Measurements from ENCODE around the gene SLC28A1.
A peak's percentile ranks its signal among the peaks of the same experiment; 100 is the strongest.

The SLC28A1 gene

DNA sequence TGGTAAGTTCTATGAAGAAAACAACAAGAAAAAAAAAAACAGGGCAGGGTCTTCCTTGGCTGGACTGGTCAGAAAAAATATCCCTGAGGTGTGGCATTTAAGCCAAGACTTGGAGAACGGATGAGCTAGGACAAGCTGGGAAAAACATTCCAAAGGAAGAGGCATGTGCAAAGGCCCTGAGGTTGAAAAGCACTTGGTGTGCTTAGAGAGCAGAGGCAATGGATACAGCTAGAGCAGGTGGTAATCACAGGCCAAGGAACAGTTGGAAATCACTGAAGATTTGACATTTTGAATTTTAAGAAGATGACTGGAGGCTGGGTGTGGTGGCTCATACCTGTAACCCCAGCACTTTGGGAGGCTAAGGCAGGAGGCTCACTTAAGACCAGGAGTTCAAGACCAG lies 54.3 kb downstream of the SLC28A1 start:
- no peak for DNase-seq (ENCODE audit: low read depth)

DNA sequence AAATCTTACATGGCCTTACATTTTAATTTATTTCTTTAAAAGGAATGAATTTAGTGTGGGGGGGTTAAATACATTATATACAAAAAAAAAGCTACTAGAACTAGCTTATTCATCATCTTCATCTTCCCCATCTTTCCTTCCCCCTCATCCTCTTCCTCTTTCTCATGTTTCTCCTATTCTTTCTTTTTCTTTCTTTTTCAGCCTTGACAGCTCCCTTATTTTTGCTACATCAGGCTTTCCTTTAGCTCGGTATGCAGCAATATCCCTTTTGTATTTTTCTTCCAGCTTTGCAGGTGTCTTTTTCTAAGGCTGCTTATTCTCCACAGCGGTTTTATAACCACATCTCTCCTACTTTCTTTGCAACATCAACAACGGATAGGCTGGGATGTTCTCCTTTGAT lies 55.9 kb downstream of the SLC28A1 start:
- no peak for DNase-seq (ENCODE audit: low read depth)

DNA sequence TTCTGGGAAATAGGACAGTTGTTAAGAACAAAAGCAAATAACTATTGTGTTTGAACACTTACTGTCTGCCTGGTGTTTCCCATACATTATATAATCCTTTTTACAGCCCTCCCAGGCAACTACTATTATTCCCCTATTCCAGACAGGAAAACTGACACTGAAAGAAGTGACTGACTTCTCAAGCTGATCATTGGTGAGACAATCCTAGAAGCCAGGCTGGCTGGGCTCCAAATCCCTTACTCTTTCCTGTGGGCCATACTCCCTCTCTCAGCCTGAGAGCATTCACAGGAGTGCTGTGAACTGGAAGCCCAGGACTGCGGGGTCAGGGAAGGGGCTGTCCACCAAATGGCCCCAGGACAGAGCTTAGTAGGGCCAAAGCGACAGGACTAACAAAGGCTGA lies 58.0 kb downstream of the SLC28A1 start:
- no peak for DNase-seq (ENCODE audit: low read depth)

DNA sequence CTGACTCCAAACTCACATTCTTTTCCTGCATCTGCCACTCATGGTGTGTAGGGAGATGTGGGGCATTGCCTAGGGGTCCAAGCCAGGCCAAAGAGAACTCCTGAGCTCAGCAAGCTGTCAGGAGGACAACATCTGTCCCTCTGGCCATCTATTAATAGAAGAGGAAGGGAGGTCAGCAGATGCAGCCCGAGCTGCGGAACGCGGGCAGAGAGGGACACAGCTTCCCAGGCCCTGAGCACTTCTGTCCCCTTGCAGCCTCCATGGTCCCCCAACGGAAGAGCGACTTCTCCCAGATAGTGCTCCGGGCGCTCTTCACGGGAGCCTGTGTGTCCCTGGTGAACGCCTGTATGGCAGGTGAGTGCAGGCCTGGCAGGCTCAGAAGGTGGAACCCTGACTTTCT lies 59.8 kb downstream of the SLC28A1 start:
- DNase-seq (ENCODE audit: low read depth): no peak

DNA sequence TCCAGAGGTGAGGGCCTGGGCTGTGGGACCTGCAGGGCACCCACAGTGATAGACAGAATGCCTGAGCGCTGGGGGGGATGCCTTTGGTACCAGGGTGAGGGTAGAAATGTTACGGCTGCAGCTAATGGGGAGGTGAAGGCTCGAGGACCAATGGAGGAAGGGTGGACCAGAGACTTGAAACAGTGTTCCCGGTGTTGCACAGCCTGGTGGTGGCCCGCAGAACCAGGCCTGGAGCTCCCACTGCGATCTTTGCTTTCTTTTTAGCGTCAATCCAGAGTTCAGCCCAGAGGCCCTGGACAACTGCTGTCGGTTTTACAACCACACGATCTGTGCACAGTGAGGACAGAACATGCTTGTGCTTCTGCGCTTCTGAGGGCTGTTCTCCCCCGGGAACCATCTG lies 60.4 kb downstream of the SLC28A1 start:
- DNase-seq (ENCODE audit: low read depth): no peak

DNA sequence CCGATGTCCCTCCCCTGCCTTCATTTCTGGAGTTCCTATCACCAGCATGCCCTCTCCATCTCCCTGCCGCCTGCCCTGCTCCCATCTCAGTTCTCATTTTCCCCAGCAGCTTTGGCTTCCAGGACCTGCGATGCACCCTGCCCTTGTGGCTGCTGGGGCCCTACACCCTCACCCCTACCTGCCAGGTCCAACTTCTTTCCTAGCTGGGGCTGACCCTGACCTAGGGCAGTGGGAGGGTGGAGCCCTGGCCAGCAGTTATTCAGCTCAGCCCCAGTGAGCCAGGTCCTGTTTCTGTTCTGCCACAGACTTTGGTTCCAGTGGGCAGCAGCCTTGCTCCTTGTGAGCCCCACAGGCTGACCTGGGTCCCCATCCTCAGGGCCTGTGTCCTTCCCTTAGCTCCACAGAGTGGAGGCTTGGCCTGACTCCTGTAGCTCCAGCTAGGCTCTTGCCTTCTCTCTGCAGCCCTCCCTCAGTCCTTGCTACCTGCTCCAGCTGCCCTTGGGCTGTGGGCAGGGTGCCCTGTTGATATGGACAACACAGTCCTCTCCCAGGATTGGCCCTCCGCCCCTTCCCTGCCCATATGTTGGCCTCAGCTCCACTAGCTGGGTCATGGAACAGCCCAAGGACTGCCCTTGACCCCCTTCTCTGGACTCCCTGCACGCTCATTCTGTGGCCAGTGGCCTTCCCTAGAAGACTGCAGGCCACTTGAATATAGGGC lies 62.5 kb downstream of the SLC28A1 start:
- no peak for DNase-seq (ENCODE audit: low read depth)

DNA sequence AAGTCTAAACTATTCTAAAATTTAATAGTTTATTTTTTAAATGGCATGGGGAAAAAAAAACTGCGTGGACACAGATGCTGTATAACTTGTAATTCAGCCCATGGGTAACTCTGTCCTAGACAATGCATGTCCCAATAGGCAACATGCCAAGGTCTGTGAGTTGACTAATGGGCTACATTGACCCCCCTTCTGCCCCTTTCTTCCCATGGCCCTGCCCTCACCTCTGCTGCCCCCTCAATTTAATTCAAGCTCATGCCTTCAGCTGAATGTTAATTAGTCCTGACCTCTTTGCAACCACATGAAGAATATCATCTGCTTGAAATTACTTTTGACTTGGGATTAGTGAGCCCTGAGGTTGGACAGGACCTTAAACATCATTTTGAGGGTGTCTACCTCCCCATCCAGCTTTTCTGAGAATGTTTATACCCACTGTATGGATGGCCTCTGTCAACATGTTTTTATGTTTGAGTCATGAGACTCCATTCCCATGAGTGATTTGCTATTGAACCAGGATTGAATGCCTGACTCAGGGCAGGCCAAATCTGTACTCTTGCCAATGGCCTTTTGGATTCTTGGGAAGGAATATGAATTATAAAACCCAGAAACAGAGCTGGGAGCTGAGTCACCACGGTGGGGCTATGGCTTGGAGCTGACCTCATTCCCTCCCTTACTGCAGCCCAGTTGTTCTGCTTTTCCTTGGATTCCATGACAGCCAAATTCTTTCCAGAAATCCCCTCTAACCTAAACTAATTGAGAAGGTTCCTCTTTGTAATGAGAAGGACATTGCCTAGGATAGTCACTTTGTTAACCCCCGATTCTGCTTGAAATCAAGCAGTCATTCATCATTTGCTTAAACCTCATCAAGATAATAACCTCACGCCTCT lies 63.7 kb downstream of the SLC28A1 start:
- DNase-seq (ENCODE audit: low read depth): peak; percentile 93

DNA sequence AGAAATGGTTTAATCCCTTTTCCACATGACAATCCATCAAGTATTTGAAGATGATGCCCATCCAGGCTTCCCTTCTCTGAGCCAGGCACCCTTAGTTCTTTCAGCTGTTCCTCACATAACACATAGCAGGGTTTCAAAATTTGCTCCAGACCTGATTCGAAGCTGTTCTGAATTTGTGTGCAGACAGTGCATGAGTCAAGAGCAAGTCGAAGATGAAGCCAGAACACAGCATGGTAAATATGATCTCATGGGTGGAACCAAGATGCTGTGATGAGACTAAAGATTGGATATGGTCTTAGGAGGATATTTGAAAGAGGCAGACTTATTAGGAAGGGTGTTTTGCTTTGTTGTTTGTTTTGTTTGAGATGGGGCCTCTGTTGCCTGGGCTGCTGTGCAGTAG lies 64.6 kb downstream of the SLC28A1 start:
- DNase-seq (ENCODE audit: low read depth): no peak

DNA sequence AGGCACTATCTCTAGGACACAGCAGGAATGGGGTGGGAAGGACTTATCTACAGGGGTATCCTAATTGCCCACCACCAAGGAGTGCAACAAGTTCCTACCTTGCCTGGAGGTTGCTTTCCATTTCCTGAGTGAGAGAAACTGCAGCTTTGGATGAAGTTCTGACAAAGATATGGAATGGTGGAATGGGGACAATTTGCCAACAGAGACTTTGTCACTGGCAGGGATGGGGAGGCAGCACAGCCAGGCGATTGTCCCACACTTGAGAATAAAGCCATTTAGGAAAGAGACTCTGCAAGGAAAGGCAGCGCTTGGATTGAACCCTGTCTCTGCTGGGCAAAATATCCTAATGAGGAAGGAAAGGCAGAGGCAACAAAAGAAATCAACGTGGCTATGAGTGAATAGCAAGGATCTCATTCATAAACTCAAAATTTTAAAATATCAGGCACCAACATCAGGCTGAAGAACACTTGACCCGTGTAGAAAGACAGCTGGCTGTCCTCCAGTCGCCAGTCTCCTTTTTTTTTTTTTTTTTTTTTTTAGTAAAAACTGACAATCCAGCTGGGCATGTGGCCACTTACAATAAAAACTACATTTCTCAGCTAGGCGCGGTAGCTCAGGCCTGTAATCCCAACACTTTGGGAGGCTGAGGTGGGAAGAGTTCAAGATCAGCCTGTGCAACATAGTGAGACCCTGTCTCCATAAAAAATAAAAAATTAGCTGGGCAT lies 65.5 kb downstream of the SLC28A1 start:
- DNase-seq (ENCODE audit: low read depth): no peak

DNA sequence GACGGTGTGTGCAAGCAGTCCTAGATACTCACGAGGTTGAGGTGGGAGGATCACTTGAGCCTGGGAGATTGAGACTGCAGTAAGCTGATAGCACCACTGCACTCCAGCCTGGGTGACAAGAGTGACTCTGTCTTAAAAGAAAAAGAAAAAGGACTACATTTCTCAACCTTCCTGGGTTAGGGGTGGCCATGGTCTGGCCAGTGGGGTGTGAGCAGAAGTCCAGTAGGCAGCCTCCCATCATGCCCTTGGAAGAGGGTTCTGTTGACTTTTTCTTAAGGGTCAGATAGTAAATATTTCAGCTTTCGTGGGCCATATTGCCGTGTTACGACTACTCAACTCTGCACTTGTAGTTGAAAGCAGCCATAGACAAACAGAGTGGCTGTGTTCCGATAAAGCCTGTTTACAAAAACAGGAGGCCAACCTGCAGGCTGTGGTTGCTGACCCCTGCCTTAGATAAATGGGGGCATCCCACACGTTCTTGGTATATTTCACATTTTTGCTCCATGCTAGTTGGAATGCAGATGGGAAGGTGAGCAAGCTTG lies 66.2 kb downstream of the SLC28A1 start:
- no peak for DNase-seq (ENCODE audit: low read depth)

DNA sequence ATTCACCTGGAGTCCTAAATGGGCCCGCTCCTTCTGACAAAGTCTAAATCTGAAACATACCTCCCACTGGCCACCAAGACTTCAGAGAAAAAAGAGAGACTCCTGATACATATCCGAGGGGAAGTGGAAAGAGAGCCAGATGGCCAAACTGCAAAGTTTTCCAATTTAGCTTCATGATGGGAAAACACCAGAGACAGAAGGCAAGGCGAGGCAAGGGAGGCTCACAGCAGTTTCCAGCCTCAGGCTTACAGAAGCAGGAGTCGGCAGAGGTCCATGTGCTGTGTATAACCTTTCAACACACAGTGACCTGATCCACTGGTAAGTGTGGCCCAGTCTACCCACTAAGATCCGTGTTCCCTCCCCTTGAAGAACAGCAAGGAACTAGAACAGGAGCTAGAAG lies 67.3 kb downstream of the SLC28A1 start:
- DNase-seq (ENCODE audit: low read depth): no peak

DNA sequence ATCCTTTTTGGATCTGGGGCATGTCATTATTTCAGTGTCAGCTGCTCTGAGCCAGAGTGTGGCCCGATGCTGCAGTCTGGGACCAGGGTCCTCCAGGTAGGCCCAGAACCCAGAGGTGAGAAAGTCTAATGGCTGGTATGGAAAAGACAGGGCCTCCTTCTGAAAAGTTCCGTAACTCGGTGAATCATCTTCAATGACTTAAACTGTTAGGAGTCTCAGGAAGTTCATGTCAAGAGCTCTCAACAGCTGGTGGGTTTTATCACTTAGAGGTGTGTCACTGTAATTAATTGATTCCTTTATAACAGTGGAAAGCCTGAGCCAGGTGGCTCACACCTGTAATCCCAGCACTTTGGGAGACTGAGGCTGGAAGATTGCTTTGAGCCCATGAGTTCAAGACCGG lies 68.7 kb downstream of the SLC28A1 start:
- no peak for DNase-seq (ENCODE audit: low read depth)

DNA sequence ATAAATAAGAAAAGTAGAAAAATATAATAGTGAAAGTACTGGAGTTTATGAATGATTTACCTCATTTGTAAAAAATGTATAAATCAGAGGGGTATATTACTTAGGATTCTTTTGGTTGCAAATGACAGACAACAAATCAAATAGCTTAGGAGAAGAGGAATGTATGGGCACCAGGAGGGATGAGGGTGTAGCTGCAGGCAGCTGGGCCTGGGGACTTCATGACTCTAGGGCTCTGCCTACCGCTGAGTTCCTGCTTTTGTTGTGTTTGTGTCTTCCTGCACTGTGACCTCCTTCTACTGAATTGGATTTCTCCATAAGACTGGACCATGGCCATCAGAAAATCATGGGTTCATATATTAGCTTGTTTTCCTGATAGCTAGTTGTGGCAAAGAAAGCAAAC lies 69.3 kb downstream of the SLC28A1 start:
- no peak for DNase-seq (ENCODE audit: low read depth)

DNA sequence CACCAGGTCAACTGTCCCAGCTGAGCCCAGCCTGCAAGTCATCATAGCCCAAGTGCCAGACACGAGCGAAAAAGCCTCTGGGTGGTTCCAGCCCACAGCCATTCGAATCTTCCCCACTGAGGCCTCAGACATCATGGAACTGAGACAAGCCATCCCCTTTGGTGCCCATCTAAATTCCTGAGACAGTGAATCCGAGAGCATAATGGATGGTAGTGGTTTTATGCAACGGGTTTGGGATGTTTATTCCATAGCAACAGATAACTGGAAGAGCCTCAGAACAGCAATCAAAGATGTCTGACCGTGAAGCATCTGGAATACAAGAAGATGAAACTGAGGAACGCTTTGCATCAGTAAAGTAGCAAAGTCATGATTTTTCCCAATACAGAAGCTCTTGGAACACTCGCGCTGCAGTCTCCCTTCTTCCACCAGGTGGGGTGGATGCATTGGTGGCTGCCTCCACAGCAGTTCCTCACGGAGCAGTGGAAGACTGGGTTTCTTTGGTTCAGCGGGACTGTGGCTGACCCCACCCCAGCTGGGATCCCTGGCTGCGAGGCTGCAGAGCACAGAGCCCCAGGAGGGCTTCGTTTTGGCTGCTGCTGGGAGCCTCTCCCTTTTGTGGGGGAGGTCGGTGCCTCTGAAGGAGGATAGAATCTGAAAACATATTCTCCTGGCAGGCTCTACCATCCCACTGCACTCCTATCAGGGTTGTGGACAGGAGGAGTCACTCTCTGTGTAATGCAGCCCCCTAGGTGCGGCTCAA lies 70.8 kb downstream of the SLC28A1 start:
- DNase-seq (ENCODE audit: low read depth): peak; percentile 17

DNA sequence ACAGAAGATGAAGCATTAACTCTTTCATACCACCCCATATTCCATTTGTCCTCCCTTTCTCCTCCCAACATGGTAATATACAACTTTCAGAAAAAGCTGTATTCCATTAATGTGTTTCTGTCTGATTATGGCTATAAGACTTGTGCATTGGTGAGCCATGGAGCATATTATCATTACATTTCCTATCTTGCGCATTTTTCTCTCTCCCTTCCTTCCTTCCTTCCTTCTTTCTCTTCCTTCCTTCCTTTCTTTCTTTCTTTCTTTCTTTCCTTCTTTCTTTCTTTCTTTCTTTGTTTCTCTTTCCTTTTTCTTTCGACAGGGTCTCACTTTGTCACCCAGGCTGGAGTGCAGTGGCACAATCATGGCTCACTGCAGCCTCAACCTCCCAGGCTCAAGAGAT lies 71.7 kb downstream of the SLC28A1 start:
- no peak for DNase-seq (ENCODE audit: low read depth)

DNA sequence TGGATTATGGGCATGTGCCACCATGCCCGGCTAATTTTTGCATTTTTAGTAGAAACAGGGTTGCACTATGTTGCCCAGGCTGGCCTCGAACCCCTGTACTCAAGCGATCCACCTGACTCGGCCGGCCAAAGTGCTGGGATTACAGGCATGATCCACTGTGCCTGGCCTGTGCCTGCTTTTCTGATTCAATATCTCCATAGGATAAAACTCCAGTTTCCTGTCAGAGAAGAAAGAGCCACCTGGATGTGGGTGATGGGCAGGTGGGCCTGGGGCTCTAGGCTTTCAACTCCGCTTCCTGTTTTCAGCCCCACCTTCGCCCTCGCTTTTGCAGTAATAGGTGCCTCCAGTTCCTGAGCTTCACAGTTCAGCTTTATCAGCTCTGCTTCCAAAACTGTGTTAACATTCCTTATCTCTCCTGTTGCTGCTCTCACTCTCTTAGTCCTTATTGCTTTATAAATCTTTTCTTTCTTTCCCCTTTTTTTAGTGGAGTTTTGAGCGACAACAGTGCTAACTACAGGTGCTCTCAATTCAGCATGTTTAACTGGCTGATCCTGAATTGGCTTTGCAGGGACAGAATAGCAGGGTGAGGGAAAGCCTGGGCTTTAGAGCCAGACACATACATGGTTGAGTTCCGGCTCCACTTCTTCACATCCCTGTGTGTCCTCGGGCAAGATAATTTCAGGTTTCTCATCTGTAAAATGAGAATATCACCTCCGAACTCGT lies 76.1 kb downstream of the SLC28A1 start:
- DNase-seq (ENCODE audit: low read depth): no peak

DNA sequence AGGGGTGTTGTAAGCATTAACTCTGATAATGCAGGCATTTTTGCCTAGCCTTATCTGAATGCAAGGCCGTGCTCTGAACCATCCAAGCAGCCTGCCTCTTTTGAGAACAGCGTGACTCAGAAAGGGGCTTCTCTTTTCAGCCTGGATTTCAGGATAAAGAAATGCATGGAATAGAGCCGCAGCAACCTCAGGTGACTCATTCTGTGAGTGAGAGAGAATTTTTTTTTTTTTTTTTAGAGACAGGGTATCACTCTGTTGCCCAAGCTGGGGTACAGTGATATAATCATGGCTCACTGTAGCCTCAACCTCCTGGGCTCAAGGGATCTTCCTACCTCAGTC lies 76.6 kb downstream of the SLC28A1 start:
- no peak for DNase-seq (ENCODE audit: low read depth)

DNA sequence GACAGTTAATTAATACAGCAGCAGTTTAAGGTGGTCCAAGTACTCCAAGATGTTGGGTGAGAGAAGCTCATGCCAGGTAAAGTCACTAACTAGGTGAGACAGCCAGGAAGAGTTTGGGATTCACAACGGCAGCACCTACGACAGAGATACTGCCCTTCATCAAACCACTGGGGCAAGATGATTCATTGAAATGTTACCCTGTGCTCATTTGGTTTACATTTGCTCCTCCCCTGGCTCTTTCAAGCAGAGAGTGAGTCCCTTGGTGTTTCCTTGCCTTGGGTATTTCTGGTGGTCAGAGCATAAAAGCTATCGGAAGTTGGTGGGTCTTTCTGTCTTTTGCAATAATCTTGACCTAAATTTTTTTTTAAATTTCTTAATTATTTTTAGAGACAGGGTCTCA lies 77.2 kb downstream of the SLC28A1 start:
- no peak for DNase-seq (ENCODE audit: low read depth)

DNA sequence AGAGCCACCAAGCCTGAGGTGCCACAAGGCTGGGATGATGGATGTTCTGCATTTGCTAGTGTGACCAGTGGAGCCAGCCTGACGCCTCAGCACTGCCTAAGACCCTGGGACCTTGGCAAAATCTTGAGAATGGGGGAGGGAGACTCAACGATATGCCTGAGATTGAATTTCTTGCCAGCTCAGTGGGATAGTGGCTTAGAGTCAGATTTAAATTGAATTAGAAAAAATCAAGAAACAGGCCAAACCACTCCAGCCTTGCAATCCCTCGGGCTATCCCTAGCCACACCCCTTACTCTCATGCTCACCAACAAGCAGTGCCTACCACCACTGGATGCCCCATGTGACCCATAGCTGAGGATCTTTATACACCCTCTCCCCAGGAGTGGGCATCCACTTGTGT lies 78.5 kb downstream of the SLC28A1 start:
- no peak for DNase-seq (ENCODE audit: low read depth)

DNA sequence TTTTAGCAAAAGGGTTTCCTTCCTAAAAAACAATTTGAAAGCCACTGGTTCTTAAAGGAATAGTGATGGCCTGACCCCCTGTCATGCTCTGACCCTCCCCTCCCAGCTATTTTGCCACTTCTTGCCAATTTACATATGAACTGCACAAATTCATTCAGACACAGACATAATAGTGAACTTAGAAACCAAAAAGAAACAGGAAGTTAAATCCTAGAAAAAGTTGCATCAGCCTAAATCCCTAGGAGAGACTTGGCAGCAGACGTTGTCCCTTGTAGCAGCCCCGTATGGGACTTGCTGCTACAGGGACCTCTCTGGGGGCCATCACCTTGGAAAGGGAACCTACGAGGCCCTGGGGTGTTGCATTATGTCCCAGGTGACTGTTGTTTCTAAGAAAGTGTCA lies 82.9 kb downstream of the SLC28A1 start:
- no peak for DNase-seq (ENCODE audit: low read depth)

DNA sequence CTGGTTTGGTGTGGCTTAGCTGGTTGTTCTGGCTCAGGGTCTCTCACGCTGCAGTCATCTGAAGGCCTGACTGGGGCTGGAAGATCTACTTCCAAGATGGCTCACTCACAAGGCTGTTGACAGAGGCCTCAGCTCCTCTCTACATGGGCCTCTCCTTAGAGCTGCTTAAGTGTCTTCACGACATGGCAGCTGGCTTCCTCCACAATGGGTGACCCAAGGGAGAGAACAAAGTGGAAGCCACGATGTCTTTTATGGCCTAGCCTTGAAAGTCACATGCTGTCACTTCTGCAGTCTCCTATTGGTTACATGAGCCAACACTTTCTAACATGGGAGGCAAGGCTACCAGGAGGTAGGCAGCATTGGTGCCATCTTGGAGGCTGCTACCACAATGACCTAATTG lies 83.8 kb downstream of the SLC28A1 start:
- DNase-seq (ENCODE audit: low read depth): no peak
